GM12878 (cell line): Measurements from ENCODE around the gene LTB4R2. TPM values are rescaled to one million over a fixed set of nuclear protein-coding genes. Genes with fewer than 3 reads are reported as not detected.

Experiments used
- ATAC-seq: fragments of 200-7000 bp; cut with Tn5 transposase; 3 replicates; pipeline ENCODE4 v1.9.1; 2020; ENCODE audit warnings: mild to moderate bottlenecking, moderate library complexity
- BruUV-seq: library from RNA; stranded (reverse); fragments of 400-500 nt; replicated peaks from 2 replicates; lab custom pipeline; 2021; lab: Mats Ljungman, UMichigan
- CTCF ChIA-PET: fragments of 300-600 bp; sonication (Branson Sonifier 250); formaldehyde crosslinking; extraction: SDS; loops from one replicate; lab custom pipeline; 2021; ENCODE audit warnings: inconsistent platforms; lab: Yijun Ruan, JAX
- POLR2A ChIA-PET: fragments of 350-600 bp; formaldehyde crosslinking; extraction: SDS; loops from one replicate; lab custom pipeline; 2021; ENCODE audit warnings: inconsistent platforms; lab: Charles Lee
- RAD21 ChIA-PET: fragments of 300-600 bp; sonication (Branson Sonifier 250); formaldehyde crosslinking; loops from one replicate; lab custom pipeline; 2023; ENCODE audit warnings: antibody characterized with exemption; ENCODE audit not compliant: unreplicated experiment; lab: Charles Lee
- SMC1A ChIA-PET: fragments of 300-600 bp; sonication (Branson Sonifier 250); formaldehyde crosslinking; loops from one replicate; lab custom pipeline; 2023; ENCODE audit not compliant: unreplicated experiment, uncharacterized antibody; lab: Charles Lee
- DNase-seq: peaks from one replicate; pipeline ENCODE4 v3.0.0-alpha.2; 2011; ENCODE audit warnings: low read depth, low spot score
- FAIRE-seq: peaks from 3 replicates; lab custom pipeline; 2011; peaks lifted over from hg19 to GRCh38; lab: Jason Lieb, UNC
- H2AFZ ChIP-seq: 2 replicates; pipeline ENCODE4 v1.6.0; 2011; ENCODE audit warnings: low read depth, low read length, control low read depth; ENCODE audit not compliant: control insufficient read depth
- H3K27ac ChIP-seq: 2 replicates; pipeline ENCODE4 v1.5.1; 2011; ENCODE audit warnings: control low read depth; ENCODE audit not compliant: control insufficient read depth, insufficient read depth
- H3K27me3 ChIP-seq, 2 experiments: replicated peaks in 1 of 2; 2 replicates each; pipeline versions ENCODE4 v1.6.0 to v1.6.1; 2011; ENCODE audit warnings: low read length in 1 of 2; ENCODE audit not compliant: control insufficient read depth in 2 of 2, insufficient read depth in 2 of 2
- H3K36me3 ChIP-seq, 2 experiments: 2 replicates each; pipeline ENCODE4 v1.5.1; 2011; ENCODE audit warnings: low read length in 1 of 2; ENCODE audit not compliant: control insufficient read depth in 2 of 2, insufficient read depth in 2 of 2
- H3K4me1 ChIP-seq: 2 replicates; pipeline ENCODE4 v1.6.1; 2011; ENCODE audit warnings: mild to moderate bottlenecking, low read length, moderate library complexity, mixed read lengths; ENCODE audit not compliant: control insufficient read depth, insufficient read depth
- H3K4me2 ChIP-seq: 2 replicates; pipeline ENCODE4 v1.6.0; 2011; ENCODE audit warnings: control low read depth; ENCODE audit not compliant: control insufficient read depth, insufficient read depth
- H3K4me3 ChIP-seq: fragments of 200-600 bp; sonication (generic); 2 replicates; pipeline ENCODE4 v1.5.1; 2016
- H3K79me2 ChIP-seq: 2 replicates; pipeline ENCODE4 v1.6.0; 2011; ENCODE audit warnings: low read length; ENCODE audit not compliant: control insufficient read depth, insufficient read depth
- H3K9ac ChIP-seq: 2 replicates; pipeline ENCODE4 v1.8.0; 2011; ENCODE audit warnings: low read length, control low read depth, mixed read lengths; ENCODE audit not compliant: control insufficient read depth, insufficient read depth
- H3K9me3 ChIP-seq: replicated peaks from 3 replicates; pipeline ENCODE4 v1.5.1; 2011; ENCODE audit warnings: mild to moderate bottlenecking, low read length; ENCODE audit not compliant: control insufficient read depth, insufficient read depth
- H4K20me1 ChIP-seq: 2 replicates; pipeline ENCODE4 v1.6.0; 2011; ENCODE audit not compliant: control insufficient read depth, insufficient read depth
- BACH1 ChIP-seq: fragments of 450-650 bp; IDR thresholded peaks from 2 replicates; pipeline ENCODE4 v1.6.1; 2017; ENCODE audit warnings: mild to moderate bottlenecking, borderline replicate concordance
- CBX5 ChIP-seq: sonication (generic); IDR thresholded peaks from 2 replicates; pipeline ENCODE4 v1.6.1; 2016; ENCODE audit warnings: low read depth, moderate library complexity, mild to moderate bottlenecking, inconsistent platforms
- CHD2 ChIP-seq: IDR thresholded peaks from 2 replicates; pipeline ENCODE4 v1.6.1; 2011; ENCODE audit warnings: low read depth, low read length, improper control_type of control experiment, borderline replicate concordance
- KLF5 ChIP-seq: fragments of 450-650 bp; IDR thresholded peaks from 2 replicates; pipeline ENCODE4 v1.6.1; 2014; ENCODE audit warnings: mild to moderate bottlenecking; ENCODE audit not compliant: partially characterized antibody
- LARP7 ChIP-seq: fragments of 450-650 bp; IDR thresholded peaks from 2 replicates; pipeline ENCODE4 v1.6.1; 2017; ENCODE audit warnings: mild to moderate bottlenecking
- MEF2B ChIP-seq: fragments of 450-650 bp; IDR thresholded peaks from 2 replicates; pipeline ENCODE4 v1.6.1; 2018; ENCODE audit warnings: mild to moderate bottlenecking, moderate library complexity; ENCODE audit not compliant: partially characterized antibody, poor library complexity, severe bottlenecking
- NFXL1 ChIP-seq: fragments of 450-650 bp; IDR thresholded peaks from 2 replicates; pipeline ENCODE4 v1.6.1; 2017; ENCODE audit warnings: antibody characterized with exemption, mild to moderate bottlenecking, borderline replicate concordance
- NRF1 ChIP-seq: conservative IDR thresholded peaks from 2 replicates; pipeline ENCODE4 v1.6.1; 2011; ENCODE audit warnings: mild to moderate bottlenecking, low read depth, low read length, improper control_type of control experiment
- RELA ChIP-seq: fragments of 450-650 bp; IDR thresholded peaks from 2 replicates; pipeline ENCODE4 v1.8.0; 2014; ENCODE audit warnings: borderline replicate concordance; ENCODE audit not compliant: partially characterized antibody
- WGBS: methylation state at CpG from one replicate; pipeline ENCODE4 v1.1.6; 2016; ENCODE audit warnings: low lambda C conversion rate; ENCODE audit not compliant: insufficient replicate concordance, insufficient coverage; ENCODE audit errors: missing lambda C conversion rate; 5-methylcytosine and 5-hydroxymethylcytosine counted together
- in situ Hi-C: fragments of 300-500 bp; cut with MboI; formaldehyde crosslinking; loops from 9 replicates; pipeline ENCODE4 v1.14.3; 2018; ENCODE audit warnings: mixed read lengths
- intact Hi-C: fragments of 100-400 bp; cut with micrococcal nuclease; formaldehyde crosslinking; loops from one replicate; pipeline ENCODE4 v1.14.2; 2022; ENCODE audit not compliant: unreplicated experiment
- polyA plus RNA-seq, 11 experiments: library from polyadenylated mRNA; depleted of rRNA in 4 of 11; unstranded in 6 of 11; stranded (reverse) in 5 of 11; fragments of >200 nt; fragmentation: Nextera tagmentation in 4 of 11; fragmentation: Illumina TruSeq in 1 of 11; extraction: Ambion mirVana in 4 of 11; extraction: Trizol in 1 of 11; gene quantifications; 1 replicate in 1 of 11; 2 replicates in 10 of 11; pipeline versions ENCODE4 v1.2.1 to v1.2.3, GENCODE V29; 2011 to 2016; ENCODE audit warnings: inconsistent platforms in 2 of 11, missing spikeins in 2 of 11, low read depth in 1 of 11
- total RNA-seq, 4 experiments: library from RNA; depleted of rRNA in 3 of 4; stranded (reverse); fragments of >200 nt in 3 of 4; fragmentation: Illumina TruSeq in 1 of 4; extraction: Trizol in 1 of 4; gene quantifications; 2 replicates each; pipeline versions ENCODE4 v1.2.1 to v1.2.3, GENCODE V29; 2013 to 2021
- TF ChIP-seq, protein P1 (sequence below): fragments of 450-650 bp; conservative IDR thresholded peaks from 2 replicates; pipeline ENCODE4 v1.6.1; 2017; ENCODE audit warnings: mild to moderate bottlenecking, moderate library complexity
- TF ChIP-seq, protein P2 (sequence below): fragments of 450-650 bp; IDR thresholded peaks from 2 replicates; pipeline ENCODE4 v1.6.1; 2014; ENCODE audit warnings: mild to moderate bottlenecking
- TF ChIP-seq, protein P3 (sequence below), 3 experiments: IDR thresholded peaks in 2 of 3; conservative IDR thresholded peaks in 1 of 3; 2 replicates each; pipeline ENCODE4 v1.5.1; 2011; ENCODE audit warnings: low read depth in 3 of 3, low read length in 3 of 3, mild to moderate bottlenecking in 3 of 3, control low read depth in 2 of 3, moderate library complexity in 2 of 3, inconsistent platforms in 1 of 3, mixed read lengths in 1 of 3; ENCODE audit not compliant: control insufficient read depth in 2 of 3, insufficient read depth in 1 of 3; ENCODE audit errors: extremely low read depth in 1 of 3

Gene LTB4R2
- total and polyA plus RNA-seq, 10 of the 15 experiments (the other 5 are each of a cell fraction or from before 2014, with no cell fraction given), result 0.06 to 16.0 (median 2.6) TPM

DNA sequence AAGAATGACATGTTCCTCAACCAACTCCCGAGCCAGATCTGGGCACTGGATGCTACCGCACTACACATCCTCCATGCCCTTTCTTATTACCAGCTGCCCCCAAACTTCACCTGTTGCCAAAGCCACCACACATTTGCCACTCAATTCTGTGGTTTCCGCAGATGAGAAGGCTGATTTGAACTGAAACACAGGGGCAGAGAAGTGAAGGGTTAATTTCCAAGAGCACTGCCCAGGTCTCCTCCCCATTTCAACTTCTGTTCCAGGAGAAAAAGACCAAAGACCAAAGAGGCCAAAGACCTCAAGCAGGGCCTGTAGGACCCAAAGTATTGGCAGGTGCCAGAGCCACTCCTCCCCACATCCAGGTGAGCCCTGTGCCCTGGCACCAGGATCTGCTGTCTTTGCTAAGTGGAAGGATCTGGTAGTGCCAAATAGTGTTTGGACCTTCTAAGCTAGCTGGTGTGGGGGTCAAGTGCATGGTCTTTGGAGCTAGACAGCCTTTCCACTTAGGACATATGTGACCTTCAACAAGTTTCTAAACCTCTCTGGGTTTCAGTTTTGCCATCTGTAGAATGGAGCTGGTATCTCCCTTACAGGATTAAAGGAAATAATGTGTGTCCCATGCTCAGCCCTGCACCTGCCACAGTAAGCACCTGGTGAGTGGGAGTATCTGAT is 18.4 kb upstream of the LTB4R2 start (continued):
- TF ChIP-seq, protein P1, sequence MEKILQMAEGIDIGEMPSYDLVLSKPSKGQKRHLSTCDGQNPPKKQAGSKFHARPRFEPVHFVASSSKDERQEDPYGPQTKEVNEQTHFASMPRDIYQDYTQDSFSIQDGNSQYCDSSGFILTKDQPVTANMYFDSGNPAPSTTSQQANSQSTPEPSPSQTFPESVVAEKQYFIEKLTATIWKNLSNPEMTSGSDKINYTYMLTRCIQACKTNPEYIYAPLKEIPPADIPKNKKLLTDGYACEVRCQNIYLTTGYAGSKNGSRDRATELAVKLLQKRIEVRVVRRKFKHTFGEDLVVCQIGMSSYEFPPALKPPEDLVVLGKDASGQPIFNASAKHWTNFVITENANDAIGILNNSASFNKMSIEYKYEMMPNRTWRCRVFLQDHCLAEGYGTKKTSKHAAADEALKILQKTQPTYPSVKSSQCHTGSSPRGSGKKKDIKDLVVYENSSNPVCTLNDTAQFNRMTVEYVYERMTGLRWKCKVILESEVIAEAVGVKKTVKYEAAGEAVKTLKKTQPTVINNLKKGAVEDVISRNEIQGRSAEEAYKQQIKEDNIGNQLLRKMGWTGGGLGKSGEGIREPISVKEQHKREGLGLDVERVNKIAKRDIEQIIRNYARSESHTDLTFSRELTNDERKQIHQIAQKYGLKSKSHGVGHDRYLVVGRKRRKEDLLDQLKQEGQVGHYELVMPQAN, result no peak
- no peak for TF ChIP-seq NRF1
- TF ChIP-seq CHD2, result no peak

DNA sequence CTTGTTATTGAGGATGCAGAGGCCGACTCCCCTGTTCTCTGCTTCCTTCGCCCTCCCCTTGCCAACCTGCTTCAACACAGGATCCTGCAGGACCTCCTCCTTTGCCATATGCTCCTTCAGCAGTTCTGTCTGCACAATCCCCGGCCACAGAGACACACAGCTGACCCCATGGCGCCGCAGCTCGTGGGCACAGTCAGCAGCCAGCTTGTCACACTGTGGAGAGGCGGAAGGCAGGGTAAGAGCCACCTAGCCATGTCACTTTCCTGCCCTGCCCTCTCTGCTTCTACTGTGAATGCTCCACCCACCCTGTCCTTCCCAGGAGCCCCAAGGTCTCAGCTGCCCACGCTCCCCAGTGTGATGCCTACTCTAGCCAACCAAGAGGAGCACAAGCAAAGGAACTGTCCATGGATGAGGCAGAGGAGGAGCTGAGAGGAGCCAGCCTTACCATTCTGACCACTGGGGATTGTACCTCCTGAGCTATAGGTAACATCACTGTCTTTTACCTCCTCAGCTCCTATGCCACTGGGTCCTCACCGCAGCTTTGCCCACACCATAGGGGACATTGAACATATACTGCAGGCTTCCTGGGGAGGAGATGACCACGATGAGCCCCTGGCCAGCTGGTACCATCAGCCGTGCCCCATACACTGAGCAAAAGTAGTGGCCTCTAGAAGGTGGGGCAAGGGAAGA is 17.7 kb upstream of the LTB4R2 start:
- no TSS peak for BruUV-seq
- no peak for TF ChIP-seq KLF5
- no peak for TF ChIP-seq RELA
- TF ChIP-seq, protein P2, sequence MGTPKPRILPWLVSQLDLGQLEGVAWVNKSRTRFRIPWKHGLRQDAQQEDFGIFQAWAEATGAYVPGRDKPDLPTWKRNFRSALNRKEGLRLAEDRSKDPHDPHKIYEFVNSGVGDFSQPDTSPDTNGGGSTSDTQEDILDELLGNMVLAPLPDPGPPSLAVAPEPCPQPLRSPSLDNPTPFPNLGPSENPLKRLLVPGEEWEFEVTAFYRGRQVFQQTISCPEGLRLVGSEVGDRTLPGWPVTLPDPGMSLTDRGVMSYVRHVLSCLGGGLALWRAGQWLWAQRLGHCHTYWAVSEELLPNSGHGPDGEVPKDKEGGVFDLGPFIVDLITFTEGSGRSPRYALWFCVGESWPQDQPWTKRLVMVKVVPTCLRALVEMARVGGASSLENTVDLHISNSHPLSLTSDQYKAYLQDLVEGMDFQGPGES, result no peak
- no peak for TF ChIP-seq BACH1
- TF ChIP-seq, protein P3, sequence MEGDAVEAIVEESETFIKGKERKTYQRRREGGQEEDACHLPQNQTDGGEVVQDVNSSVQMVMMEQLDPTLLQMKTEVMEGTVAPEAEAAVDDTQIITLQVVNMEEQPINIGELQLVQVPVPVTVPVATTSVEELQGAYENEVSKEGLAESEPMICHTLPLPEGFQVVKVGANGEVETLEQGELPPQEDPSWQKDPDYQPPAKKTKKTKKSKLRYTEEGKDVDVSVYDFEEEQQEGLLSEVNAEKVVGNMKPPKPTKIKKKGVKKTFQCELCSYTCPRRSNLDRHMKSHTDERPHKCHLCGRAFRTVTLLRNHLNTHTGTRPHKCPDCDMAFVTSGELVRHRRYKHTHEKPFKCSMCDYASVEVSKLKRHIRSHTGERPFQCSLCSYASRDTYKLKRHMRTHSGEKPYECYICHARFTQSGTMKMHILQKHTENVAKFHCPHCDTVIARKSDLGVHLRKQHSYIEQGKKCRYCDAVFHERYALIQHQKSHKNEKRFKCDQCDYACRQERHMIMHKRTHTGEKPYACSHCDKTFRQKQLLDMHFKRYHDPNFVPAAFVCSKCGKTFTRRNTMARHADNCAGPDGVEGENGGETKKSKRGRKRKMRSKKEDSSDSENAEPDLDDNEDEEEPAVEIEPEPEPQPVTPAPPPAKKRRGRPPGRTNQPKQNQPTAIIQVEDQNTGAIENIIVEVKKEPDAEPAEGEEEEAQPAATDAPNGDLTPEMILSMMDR (IDR thresholded peaks at IDR 0.05 in 2 of 3, conservative IDR thresholded peaks at IDR 0.05 in 1 of 3; ENCODE audit: control insufficient read depth in 2 of 3, extremely low read depth in 1 of 3, insufficient read depth in 1 of 3, low read depth in 3 of 3, low read length in 3 of 3), result no peak
- no peak for TF ChIP-seq MEF2B
- TF ChIP-seq CHD2, result no peak
- no peak for TF ChIP-seq CBX5
- no peak for TF ChIP-seq LARP7
- TF ChIP-seq NFXL1, result no peak

More for the DNA sequence above, 17.7 kb upstream of the LTB4R2 start:
- ATAC-seq (no peak), FAIRE-seq (no peak), DNase-seq (no peak)
- POLR2A ChIA-PET, result interaction anchor here (0.5 to 1.7 kb wide), 7 partner anchors 12 to 93 kb away, joined by 3 to 4 read pairs (median 3); partner anchors contain the start of gene TINF2
- in situ Hi-C loops, result no loop called here
- Histone ChIP-seq H3K9ac (no peak overlapping the region), H3K9me3 (no peaks in the 10 kb centered on the region), H3K4me2 (no peak overlapping the region), H3K27ac (no peak overlapping the region), H4K20me1 (no peaks in the 10 kb centered on the region), H3K79me2 (no peaks in the 10 kb centered on the region; the same call in 1 of the 2 replicates), H3K27me3 (no peaks in the 10 kb centered on the region), H3K4me1 (peaks cover 26% of the 10 kb centered on the region), H2AFZ (no peak overlapping the region), H3K4me3 (no peak overlapping the region), H3K36me3 (peaks cover 13 to 37% of the 10 kb centered on the region in 2 experiments)
- 90% methylated on average over 11 of the region's 11 CpGs for WGBS
- intact Hi-C loops, result no loop called here
- SMC1A ChIA-PET, result interaction anchor here (0.6 to 3.0 kb wide), 7 partner anchors 13 to 572 kb away, joined by 3 to 14 read pairs (median 5); partner anchors contain the start of genes CHMP4A, RABGGTA and TINF2
- RAD21 ChIA-PET, result interaction anchor here (1.0 to 1.5 kb wide), 3 partner anchors 16 to 50 kb away, joined by 3 to 9 read pairs (median 4); partner anchors contain the start of genes CIDEB and TINF2
- CTCF ChIA-PET, result interaction anchor here (0.6 to 13.4 kb wide), 6 partner anchors 10 to 76 kb away, joined by 3 to 269 read pairs (median 9); partner anchors contain the start of genes CIDEB, MDP1, RABGGTA and TINF2
